Activated CD8-positive, alpha-beta memory T cell treated with anti-CD3 and anti-CD28 coated beads for 48 hours (primary cell): ENCODE data around the gene MEMO1.
"Not testable (repeated sequence)": the region's sequence is repeated elsewhere in the genome, so short reads cannot be mapped to it uniquely, and the experiment has no call there.

Experiments
- DNase-seq, 3 experiments: peaks; one replicate each; pipeline ENCODE4 v3.0.0-alpha.2; 2020; ENCODE audit warnings: low read depth in 2 of 3, low spot score in 2 of 3

MEMO1 gene

GRCh38 chr2:32010670-32011484 is at the start of gene MEMO1:
Gene MEMO1 (minus strand): TSS chr2:32011008. CDS start chr2:32010247, 761 bp downstream.
- peak; percentile 80 to 84 (median 83) for DNase-seq

DNA sequence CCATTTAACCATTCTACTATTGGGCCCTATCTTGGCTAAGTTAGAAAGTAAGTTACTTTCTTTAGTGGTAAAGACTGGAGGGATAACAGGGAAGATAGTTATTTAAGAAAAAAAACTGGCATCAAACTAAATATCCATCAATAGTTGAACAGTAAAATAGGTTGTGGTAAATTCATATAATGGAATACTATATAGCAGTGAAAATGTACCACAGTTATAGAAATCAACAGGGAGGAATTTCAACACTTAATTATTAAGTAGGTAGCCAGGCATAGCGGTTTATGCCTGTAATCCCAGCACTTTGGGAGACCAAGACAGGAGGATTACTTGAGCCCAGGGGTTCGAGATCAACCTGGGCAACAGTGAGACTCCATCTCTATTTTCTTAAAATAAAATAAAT is 49.5 kb upstream of the MEMO1 start:
- no peak for DNase-seq

DNA sequence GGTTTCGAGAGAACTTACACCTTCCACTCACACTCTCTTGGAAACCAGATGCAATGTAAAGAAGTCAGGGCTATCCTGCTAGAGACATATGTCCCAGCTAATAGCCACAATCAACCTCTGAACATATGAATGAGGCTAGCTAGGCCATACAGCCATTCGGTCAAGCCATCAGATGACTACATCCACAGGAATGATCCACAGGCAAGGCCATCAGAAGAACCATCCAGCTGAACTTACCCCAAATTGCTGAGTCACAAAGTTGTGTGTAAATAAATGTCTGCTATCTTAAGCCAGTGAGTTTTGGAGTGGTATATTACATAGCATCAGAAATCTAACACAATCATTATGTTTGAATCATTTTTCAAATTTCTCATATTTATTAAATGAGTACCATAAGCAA is 47.3 kb upstream of the MEMO1 start:
- no peak for DNase-seq

GRCh38 chr2:32054583-32054982 is 43.8 kb upstream of the MEMO1 start:
- DNase-seq: not testable (repeated sequence)

GRCh38 chr2:32051836-32052439 is 41.1 kb upstream of the MEMO1 start:
- no peak for DNase-seq

GRCh38 chr2:32043561-32043960 is 32.8 kb upstream of the MEMO1 start:
- no peak for DNase-seq

DNA sequence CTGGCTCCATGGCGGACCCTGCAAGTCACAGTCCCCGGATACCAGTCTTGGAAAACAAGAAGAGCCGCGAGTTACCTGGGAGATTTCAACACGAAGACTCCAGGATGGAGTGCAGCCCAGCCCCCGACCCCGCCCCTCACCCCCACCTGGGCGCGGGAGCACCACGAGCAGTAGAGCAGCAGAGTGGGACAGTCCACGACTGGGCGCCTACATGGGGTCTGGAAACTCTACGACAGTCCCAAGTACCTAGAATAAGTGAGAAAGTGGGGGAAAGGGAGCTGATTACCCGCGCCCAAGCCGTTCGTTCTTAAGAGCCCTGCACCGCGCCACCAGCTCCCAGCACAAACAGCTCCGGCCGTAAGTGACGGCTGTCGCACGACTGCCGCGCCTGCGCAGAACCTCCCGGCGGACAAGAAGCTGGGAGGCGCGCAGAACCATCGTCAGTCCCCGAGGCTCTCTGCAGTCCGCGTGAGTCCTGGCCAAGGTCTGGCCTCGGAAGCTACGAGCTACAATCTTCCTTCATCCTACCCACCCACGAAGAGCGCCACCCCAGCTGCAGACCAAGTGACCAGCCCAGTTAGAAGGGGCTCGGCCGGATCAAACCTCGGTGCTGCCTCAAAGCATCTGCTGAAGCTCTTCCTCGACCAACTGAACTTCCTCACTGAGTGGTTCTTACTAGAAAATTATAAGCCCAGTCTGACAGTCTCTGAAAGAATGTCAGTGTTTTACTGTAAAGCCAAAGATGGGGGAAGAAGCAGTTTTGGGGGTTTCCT is 28.8 kb upstream of the MEMO1 start, which contains the start of gene DPY30:
TSS of gene DPY30 (minus strand) at position 359 of the 773 bp plus-strand sequence. CDS start at position 10, 349 bp downstream.
- DNase-seq: peak; percentile 68 to 78 (median 74)

DNA sequence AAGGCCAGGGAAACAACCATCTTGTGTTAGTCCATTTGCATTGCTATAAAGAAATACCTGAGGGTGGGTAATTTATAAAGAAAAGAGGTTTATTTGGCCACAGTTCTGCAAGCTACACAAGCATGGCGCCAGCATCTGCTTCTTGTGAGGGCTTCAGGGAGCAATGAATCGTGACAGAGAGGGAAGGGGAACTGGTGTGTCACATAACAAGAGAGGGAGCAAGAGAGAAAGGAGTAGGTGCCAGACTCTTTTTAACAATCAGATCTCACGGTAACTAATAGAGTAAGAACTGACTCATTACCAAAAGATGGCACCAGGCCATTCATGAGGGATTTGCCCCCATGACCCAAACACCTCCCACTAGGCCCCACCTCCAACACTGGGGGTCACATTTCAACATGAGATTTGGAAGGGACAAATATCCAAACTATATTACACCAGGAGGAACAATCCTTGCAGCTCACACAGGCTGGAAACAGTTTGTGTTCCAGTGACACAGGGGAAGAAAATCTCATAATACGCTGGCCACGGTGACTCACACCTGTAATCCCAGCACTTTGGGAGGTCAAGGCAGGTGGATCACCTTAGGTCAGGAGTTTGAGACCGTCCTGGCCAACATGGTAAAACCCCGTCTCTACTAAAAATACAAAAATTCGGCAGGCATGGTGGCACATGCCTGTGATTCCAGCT is 23.5 kb upstream of the MEMO1 start:
- not testable (repeated sequence) for DNase-seq

- not testable (repeated sequence) for DNase-seq
Measured at GRCh38 chr2:32018789-32019482, 8.1 kb upstream of the MEMO1 start.

GRCh38 chr2:32012872-32013271 is 2.1 kb upstream of the MEMO1 start:
- DNase-seq: no peak

DNA sequence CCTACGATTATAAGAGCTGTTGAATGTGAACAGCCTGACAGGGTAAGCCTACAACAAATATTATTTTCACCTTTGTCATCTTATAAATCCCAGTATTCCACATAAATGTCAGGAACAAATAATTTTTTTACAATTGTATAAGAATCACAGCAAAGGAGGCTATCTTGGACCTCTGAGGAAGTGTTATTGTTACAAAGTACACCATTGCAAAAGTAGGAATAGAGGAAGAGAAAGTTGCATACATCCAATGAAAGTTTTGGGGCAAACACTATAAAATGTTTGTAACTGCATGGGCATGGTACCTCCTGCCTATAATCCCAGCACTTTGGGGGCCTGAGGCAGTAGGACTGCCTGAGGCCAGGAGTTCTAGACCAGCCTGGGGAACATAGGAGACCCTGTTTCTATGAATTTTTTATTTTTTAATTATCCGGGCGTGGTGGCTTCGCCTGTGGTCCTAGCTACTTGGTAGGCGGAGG is 715 bp upstream of the MEMO1 start:
- no peak for DNase-seq

DNA sequence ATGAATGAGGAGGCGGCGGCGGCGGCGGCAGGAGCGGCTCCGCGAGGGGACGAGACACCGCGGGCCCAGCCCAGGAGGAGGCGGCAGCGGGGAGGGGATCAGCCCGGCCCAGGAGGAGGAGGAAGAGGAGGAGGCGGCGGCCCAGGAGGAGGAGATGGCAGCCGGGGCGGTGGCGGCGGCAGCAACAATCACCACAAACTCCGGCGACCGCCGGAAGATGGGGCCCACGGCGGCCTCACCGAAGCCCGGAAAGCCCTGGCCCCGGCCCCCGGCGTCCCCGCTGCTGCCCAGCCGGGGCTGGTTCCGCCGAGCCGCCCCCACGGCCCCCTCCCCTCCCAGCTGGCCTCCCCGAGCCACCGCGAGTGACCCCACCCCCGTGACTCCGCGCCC is 533 bp downstream of the MEMO1 start:
- peak in 2 of 3 experiments; percentile 24 to 62 for DNase-seq

DNA sequence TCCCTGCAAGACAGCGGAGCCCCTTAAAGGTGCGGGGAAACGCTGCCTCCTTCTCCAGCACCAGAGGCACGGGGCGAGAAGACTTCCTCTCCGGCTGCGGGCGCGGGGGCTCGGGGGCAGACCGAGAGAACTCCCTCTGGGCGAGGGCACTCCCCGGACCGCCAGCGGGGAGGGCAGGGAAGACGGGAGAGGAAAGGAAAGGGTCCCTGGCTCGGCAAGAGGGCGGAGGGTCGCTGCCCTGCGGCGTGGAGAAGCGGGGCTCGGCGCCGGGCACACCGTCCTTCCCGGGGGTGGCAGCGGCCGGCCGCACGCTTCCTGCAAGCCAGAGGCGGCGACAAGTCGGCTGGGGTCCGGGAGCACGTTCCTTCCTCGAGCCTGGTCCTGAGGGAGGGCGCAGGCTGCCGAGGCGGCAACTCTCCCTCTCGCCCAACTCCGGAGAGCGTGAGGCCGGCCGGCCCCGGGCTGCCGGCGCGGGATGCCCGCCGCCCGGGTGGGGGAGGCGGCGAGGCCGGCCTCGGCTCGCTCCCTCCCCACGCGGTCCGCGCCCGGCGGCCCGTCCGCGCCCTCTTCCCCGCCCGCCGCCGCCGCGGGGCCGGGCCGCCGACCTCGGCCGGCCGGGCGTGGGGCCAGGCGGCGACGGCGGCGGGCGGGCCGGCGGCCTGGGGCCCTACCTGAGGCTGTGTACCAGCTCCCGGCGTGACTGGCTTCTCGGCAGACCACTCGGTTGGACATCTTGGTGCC is 1.1 kb downstream of the MEMO1 start:
- peak; percentile 10 to 40 (median 19) for DNase-seq

DNA sequence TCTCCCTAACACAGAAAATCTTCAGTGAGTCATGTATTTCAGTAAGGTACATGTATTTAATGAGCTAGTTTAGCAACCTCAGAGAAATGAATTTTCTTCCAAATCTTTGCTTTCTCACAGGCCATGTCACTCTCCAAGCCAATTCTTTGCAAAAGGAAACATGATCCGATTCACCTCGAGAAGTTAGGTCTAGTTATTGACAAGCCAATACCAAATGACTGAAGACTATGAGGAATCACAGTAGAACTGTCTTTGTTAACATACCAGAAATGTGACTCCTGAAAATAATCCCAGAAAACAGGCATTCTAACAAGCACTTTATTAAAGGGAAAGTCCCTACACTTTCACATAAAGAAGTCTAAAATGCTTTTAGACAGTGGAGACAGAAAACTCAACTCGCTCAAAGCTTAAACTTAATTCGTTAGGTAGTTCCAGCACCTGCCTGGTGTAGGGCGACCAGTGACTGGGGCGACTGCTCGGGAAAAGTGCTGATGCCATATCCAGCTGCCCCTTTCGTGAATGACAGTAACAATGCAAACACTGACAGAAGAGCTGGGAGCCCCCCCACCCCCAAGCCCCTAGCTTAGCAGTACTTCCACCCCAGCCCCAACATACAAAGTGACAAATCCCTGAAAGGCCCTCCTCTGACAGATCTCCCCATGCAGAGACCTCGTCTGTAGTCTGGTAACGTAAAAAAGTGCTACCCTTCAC is 1.8 kb downstream of the MEMO1 start:
- peak in 1 of 3 experiments; percentile 5 for DNase-seq

DNA sequence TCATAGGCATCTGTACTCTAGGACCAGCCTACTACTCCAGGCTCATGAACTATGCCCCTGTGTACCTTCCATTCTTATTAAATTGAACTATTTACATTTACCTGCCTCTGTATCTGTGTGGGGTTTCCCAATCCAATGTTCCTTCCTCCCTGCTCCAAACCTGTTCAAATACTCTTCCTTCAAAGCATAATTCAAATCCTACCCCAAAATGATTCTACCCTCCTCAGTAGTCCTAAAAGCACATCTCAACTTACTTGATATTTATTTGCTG is 3.8 kb downstream of the MEMO1 start:
- DNase-seq: no peak

- no peak for DNase-seq
Measured at GRCh38 chr2:32005371-32005976, 5.3 kb downstream of the MEMO1 start.

DNA sequence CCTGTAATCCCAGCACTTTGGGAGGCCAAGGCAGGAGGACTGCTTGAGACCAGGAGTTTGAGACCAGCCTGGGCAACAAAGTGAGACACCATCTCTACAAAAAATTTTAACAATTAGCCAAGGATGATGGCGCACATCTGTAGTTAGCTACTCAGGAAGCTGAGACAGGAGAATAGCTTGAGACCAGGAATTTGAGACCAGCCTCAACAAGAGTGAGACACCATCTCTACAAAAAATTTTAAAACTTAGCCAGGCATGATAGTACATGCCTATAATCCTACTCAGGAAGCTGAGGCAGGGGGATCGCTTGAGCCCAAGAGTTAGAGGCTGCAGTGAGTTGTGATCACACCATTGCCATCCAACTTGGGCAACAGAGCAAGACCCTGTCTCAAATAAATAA is 7.0 kb downstream of the MEMO1 start:
- no peak for DNase-seq

DNA sequence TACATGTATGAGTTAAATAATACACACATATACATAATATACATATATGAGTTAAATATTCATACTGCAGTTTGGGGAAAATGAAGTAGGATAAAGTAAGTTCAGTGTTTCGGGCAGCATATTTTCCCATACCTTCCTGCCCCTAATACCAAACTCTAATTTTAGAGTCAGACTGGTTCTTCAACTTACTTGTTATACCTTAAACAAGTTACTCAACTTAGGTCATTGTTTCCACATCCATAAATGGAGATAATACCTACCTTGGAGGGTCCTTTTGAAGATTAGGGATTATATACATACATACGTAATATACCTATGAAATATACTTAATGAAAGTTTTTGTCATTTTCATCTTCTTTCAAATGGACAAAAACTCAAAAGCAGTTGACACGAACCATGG is 8.4 kb downstream of the MEMO1 start:
- DNase-seq: no peak

DNA sequence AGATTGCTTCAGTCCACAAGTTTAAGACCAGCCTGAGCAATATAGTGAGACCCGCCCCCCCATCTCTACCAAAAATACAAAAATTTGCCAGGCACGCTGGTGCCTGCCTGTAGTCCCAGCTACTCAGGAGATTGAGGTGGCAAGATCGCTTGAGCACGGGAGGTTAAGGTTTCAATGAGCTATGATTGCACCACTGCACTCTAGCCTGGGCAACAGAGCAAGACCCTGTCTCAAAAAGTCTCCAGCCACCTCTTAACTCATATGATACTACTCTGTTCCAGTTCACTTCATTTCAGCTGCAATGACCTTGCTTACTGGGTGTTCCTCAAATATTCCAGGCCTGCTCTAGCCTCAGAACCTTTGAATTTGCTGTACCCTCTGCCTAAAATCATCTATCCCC is 11.4 kb downstream of the MEMO1 start:
- DNase-seq: no peak
